K562 (cell line): Measurements from ENCODE around the gene FBXO21. TPM values are rescaled to one million over a fixed set of nuclear protein-coding genes. Genes with fewer than 3 reads are reported as not detected.

Source experiments
- ATAC-seq: fragments of 200-7000 bp; cut with Tn5 transposase; 3 replicates; pipeline ENCODE4 v1.9.1; 2020; ENCODE audit warnings: moderate library complexity
- BruUV-seq: library from RNA; stranded (reverse); fragments of 400-500 nt; replicated peaks from 2 replicates; lab custom pipeline; 2021; lab: Mats Ljungman, UMichigan
- CTCF ChIA-PET: fragments of 300-600 bp; formaldehyde crosslinking; extraction: SDS; loops from one replicate; lab custom pipeline; 2021; ENCODE audit warnings: low intra/inter-chr PET ratio; lab: Yijun Ruan, JAX
- POLR2A ChIA-PET: fragments of 300-600, 350-650 bp; sonication (Branson Sonifier 250); formaldehyde crosslinking; extraction: SDS; loops from one replicate; lab custom pipeline; 2021; ENCODE audit warnings: antibody characterized with exemption, inconsistent platforms; lab: Yijun Ruan, JAX
- DNase-seq, 4 experiments: peaks; one replicate each; pipeline versions ENCODE4 v3.0.0 to v3.0.0-alpha.2; 2011 to 2018; ENCODE audit warnings: low spot score in 3 of 4, mixed read lengths in 3 of 4; ENCODE audit errors: extremely low read depth in 1 of 4
- FAIRE-seq: peaks from 2 replicates; lab custom pipeline; 2011; peaks lifted over from hg19 to GRCh38; lab: Jason Lieb, UNC
- H2AFZ ChIP-seq: 2 replicates; pipeline ENCODE4 v1.6.0; 2011; ENCODE audit warnings: low read depth, low read length, control low read depth, inconsistent platforms
- H3K27ac ChIP-seq: fragments of 200-600 bp; 3 replicates; pipeline ENCODE4 v1.8.0; 2011; ENCODE audit warnings: low read depth, mild to moderate bottlenecking, control low read depth, inconsistent platforms, low read length, moderate library complexity, mixed read lengths; ENCODE audit errors: extremely low read depth
- H3K27me3 ChIP-seq, 2 experiments: fragments of 300-600 bp in 1 of 2; 2 replicates in 1 of 2; 3 replicates in 1 of 2; pipeline versions ENCODE4 v1.6.0 to v1.8.0; 2011; ENCODE audit warnings: inconsistent platforms in 2 of 2, low read length in 2 of 2, mild to moderate bottlenecking in 1 of 2, mixed read lengths in 1 of 2, moderate library complexity in 1 of 2; ENCODE audit not compliant: control insufficient read depth in 2 of 2, insufficient read depth in 2 of 2
- H3K36me3 ChIP-seq: fragments of 300-600 bp; 3 replicates; pipeline ENCODE4 v1.8.0; 2011; ENCODE audit warnings: mild to moderate bottlenecking, low read length, inconsistent platforms; ENCODE audit not compliant: control insufficient read depth, insufficient read depth
- H3K4me1 ChIP-seq, 2 experiments: fragments of 200-600 bp in 1 of 2; replicated peaks in 1 of 2; 2 replicates in 1 of 2; 3 replicates in 1 of 2; pipeline versions ENCODE4 v1.5.1 to v1.8.0; 2011; ENCODE audit warnings: inconsistent platforms in 2 of 2, low read length in 2 of 2, mild to moderate bottlenecking in 1 of 2, mixed read lengths in 1 of 2, moderate library complexity in 1 of 2; ENCODE audit not compliant: control insufficient read depth in 2 of 2, insufficient read depth in 2 of 2
- H3K4me2 ChIP-seq: 2 replicates; pipeline ENCODE4 v1.6.1; 2011; ENCODE audit warnings: low read length, control low read depth, inconsistent platforms, mixed read lengths; ENCODE audit not compliant: insufficient read depth
- H3K4me3 ChIP-seq: fragments of 200-600 bp; sonication (generic), shearing (Covaris generic); 2 replicates; pipeline ENCODE4 v1.5.1; 2016; ENCODE audit warnings: control low read depth, inconsistent platforms
- H3K79me2 ChIP-seq: fragments of 200-600 bp; 3 replicates; pipeline ENCODE4 v1.8.0; 2011; ENCODE audit warnings: low read length, inconsistent platforms; ENCODE audit not compliant: control insufficient read depth, insufficient read depth
- H3K9ac ChIP-seq, 2 experiments: 2 replicates each; pipeline versions ENCODE4 v1.6.0 to v1.6.1; 2011; ENCODE audit warnings: low read depth in 2 of 2, low read length in 2 of 2, control low read depth in 1 of 2, inconsistent platforms in 1 of 2, mild to moderate bottlenecking in 1 of 2, mixed read lengths in 1 of 2; ENCODE audit not compliant: insufficient read depth in 1 of 2
- H3K9me1 ChIP-seq: one replicate; pipeline ENCODE4 v1.6.0; 2011; ENCODE audit warnings: inconsistent platforms, mild to moderate bottlenecking, low read length, moderate library complexity; ENCODE audit not compliant: control insufficient read depth, insufficient read depth
- H3K9me3 ChIP-seq: replicated peaks from 2 replicates; pipeline ENCODE4 v1.5.1; 2011; ENCODE audit warnings: low read depth, low read length, inconsistent platforms; ENCODE audit not compliant: control insufficient read depth, insufficient read depth
- H4K20me1 ChIP-seq: replicated peaks from 2 replicates; pipeline ENCODE4 v1.6.1; 2011; ENCODE audit warnings: low read length, inconsistent platforms, mixed read lengths; ENCODE audit not compliant: control insufficient read depth, insufficient read depth
- ATF2 ChIP-seq: sonication (generic); formaldehyde crosslinking; IDR thresholded peaks from 2 replicates; pipeline ENCODE4 v1.8.1; 2022; ENCODE audit warnings: missing genetic modification reagents
- BCOR ChIP-seq: fragments of 450-650 bp; IDR thresholded peaks from 2 replicates; pipeline ENCODE4 v1.6.1; 2016
- HOMEZ ChIP-seq: fragments of 250-450 bp; sonication (Bioruptor Pico); IDR thresholded peaks from 2 replicates; pipeline ENCODE4 v1.4.0; 2020; ENCODE audit warnings: mild to moderate bottlenecking, moderate library complexity
- MAX ChIP-seq: sonication (generic); formaldehyde crosslinking; IDR thresholded peaks from 2 replicates; pipeline ENCODE4 v1.9.0; 2022; ENCODE audit warnings: mild to moderate bottlenecking, missing genetic modification reagents
- NEUROD1 ChIP-seq: fragments of 150-350 bp; IDR thresholded peaks from 2 replicates; pipeline ENCODE4 v1.6.1; 2014; ENCODE audit warnings: borderline replicate concordance, low read length, low read depth; ENCODE audit not compliant: partially characterized antibody
- PHF21A ChIP-seq: fragments of 450-650 bp; IDR thresholded peaks from 2 replicates; pipeline ENCODE4 v1.6.1; 2017; ENCODE audit warnings: low read depth, borderline replicate concordance
- SAP30 ChIP-seq: fragments of 200-600 bp; sonication (generic); IDR thresholded peaks from 2 replicates; pipeline ENCODE4 v1.6.1; 2012; ENCODE audit warnings: borderline replicate concordance, low read depth, mild to moderate bottlenecking, moderate library complexity, low read length, control low read depth, inconsistent platforms; ENCODE audit not compliant: insufficient read depth, poor library complexity, severe bottlenecking
- TFAP4 ChIP-seq: sonication (generic); formaldehyde crosslinking; IDR thresholded peaks from 2 replicates; pipeline ENCODE4 v1.8.0; 2022; ENCODE audit warnings: missing genetic modification reagents, mild to moderate bottlenecking, moderate library complexity, borderline replicate concordance
- ZBTB33 ChIP-seq: sonication (generic); formaldehyde crosslinking; IDR thresholded peaks from 2 replicates; pipeline ENCODE4 v1.8.1; 2023; ENCODE audit warnings: mild to moderate bottlenecking, missing genetic modification reagents
- ZBTB5 ChIP-seq: fragments of 450-650 bp; IDR thresholded peaks from 2 replicates; pipeline ENCODE4 v1.6.1; 2017; ENCODE audit warnings: antibody characterized with exemption
- WGBS: fragments of 100-300 bp; shearing (Covaris generic); methylation state at CpG from one replicate; pipeline ENCODE4 v1.1.6; 2016; ENCODE audit warnings: low coverage, mixed read lengths; ENCODE audit not compliant: insufficient coverage; ENCODE audit errors: missing lambda C conversion rate; 5-methylcytosine and 5-hydroxymethylcytosine counted together
- in situ Hi-C: fragments of 300-500 bp; cut with MboI; formaldehyde crosslinking; loops from 4 replicates; pipeline ENCODE4 v1.15.0; 2018; ENCODE audit warnings: inconsistent platforms, mixed read lengths
- intact Hi-C: fragments of 100-400 bp; cut with micrococcal nuclease; formaldehyde crosslinking; loops from 2 replicates; pipeline ENCODE4 v1.14.2; 2022
- polyA plus RNA-seq, 8 experiments: library from polyadenylated mRNA; depleted of rRNA in 4 of 8; stranded (reverse) in 5 of 8; unstranded in 3 of 8; fragments of >200 nt; fragmentation: Nextera tagmentation in 2 of 8; fragmentation: Illumina TruSeq in 1 of 8; extraction: Ambion mirVana in 2 of 8; extraction: Trizol in 1 of 8; gene quantifications; 2 replicates each; pipeline versions ENCODE4 v1.2.1 to v1.2.3, GENCODE V29; 2011 to 2014; ENCODE audit warnings: inconsistent platforms in 1 of 8, missing spikeins in 1 of 8
- total RNA-seq, 7 experiments: library from RNA; depleted of rRNA in 6 of 7; stranded (reverse); fragments of >200 nt in 6 of 7; fragmentation: Illumina TruSeq in 2 of 7; extraction: Trizol in 2 of 7; gene quantifications; 2 replicates each; pipeline versions ENCODE4 v1.2.1 to v1.2.3, GENCODE V29; 2011 to 2021; ENCODE audit warnings: low replicate concordance in 1 of 7

FBXO21 gene
- total and polyA plus RNA-seq, 9 of the 15 experiments (the other 6 are each of a cell fraction or from before 2014, with no cell fraction given) = 3.0 to 50.9 (median 9.1) TPM

GRCh38 chr12:117188961-117189724 is 1.1 kb downstream of the FBXO21 start:
- POLR2A ChIA-PET = interaction anchor here (0.7 to 1.2 kb wide), 2 partner anchors 11 to 1588 kb away, joined by 3 to 5 read pairs; no protein-coding TSS in a partner anchor
- FAIRE-seq = no peak
- TF ChIP-seq PHF21A (no peak), NEUROD1 (no peak), SAP30 (no peak), MAX (CRISPR knock-in tag) (0 out of 2 replicates have a peak, but pooled peaks have one; percentile 26), ZBTB33 (CRISPR knock-in tag) (peak; percentile 65), ATF2 (CRISPR knock-in tag) (no peak), ZBTB5 (no peak), BCOR (peak; percentile 75; the same call in 1 of the 2 replicates), HOMEZ (no peak), TFAP4 (CRISPR knock-in tag) (peak; percentile 31; the same call in 1 of the 2 replicates)

More at GRCh38 chr12:117188961-117189724, 1.1 kb downstream of the FBXO21 start:
- Histone ChIP-seq H3K27ac (no peak overlapping the region), H2AFZ (peak overlapping the region; percentile 63), H4K20me1 (no peaks in the 10 kb centered on the region), H3K79me2 (peaks cover 10% of the 10 kb centered on the region; the same call in 2 of the 3 replicates), H3K27me3 (peaks cover 5 to 11% of the 10 kb centered on the region in 2 experiments; a peak in 2 of 5 replicates), H3K4me2 (peak overlapping the region; percentile 88), H3K4me1 (peaks cover 6 to 18% of the 10 kb centered on the region in 2 experiments; a peak in 3 of 5 replicates), H3K36me3 (peaks cover 27% of the 10 kb centered on the region; the same call in 2 of the 3 replicates), H3K9ac (peak overlapping the region in 1 of 2 experiments; percentile 99; a peak in 3 of 4 replicates), H3K4me3 (peak overlapping the region; percentile 76), H3K9me1 (peaks cover 6% of the 10 kb centered on the region), H3K9me3 (peaks cover 6% of the 10 kb centered on the region)
- CTCF ChIA-PET = no interaction called here
- BruUV-seq = TSS peak; percentile 57
- WGBS = 61% methylated on average over 24 of the region's 25 CpGs
- intact Hi-C loops (no loop called here), in situ Hi-C loops (no loop called here)
- no peak for DNase-seq
- no peak for ATAC-seq
